Stomach (tissue), 9 donors: ENCODE measurements around the gene PLEKHA5. TPM values are rescaled to one million over a fixed set of nuclear protein-coding genes. Genes with fewer than 3 reads are reported as not detected.
"Not testable (repeated sequence)": the region's sequence is repeated elsewhere in the genome, so short reads cannot be mapped to it uniquely, and the experiment has no call there.

Experiments
- DNase-seq, 2 donors: peaks; one replicate each; pipeline versions ENCODE4 v3.0.0 to v3.0.0-alpha.2; 2013 to 2019
- H3K27ac ChIP-seq, 5 donors: fragments of 200-600 bp in 4 of 5; sonication (generic) in 4 of 5; one replicate each; pipeline ENCODE4 v1.5.1; 2013 to 2019; ENCODE audit warnings: mild to moderate bottlenecking in 1 of 5, moderate library complexity in 1 of 5
- H3K27me3 ChIP-seq, 3 donors: fragments of 200-600 bp; sonication (generic); one replicate each; pipeline ENCODE4 v1.5.1; 2017 to 2019; ENCODE audit warnings: mixed run types in 1 of 3
- H3K36me3 ChIP-seq, 4 donors: fragments of 200-600 bp; sonication (generic); 1 replicate in 3 of 4; 2 replicates in 1 of 4; pipeline ENCODE4 v1.5.1; 2016 to 2019
- H3K4me1 ChIP-seq, 4 donors: fragments of 200-600 bp; sonication (generic); one replicate each; pipeline ENCODE4 v1.5.1; 2016 to 2019
- H3K4me3 ChIP-seq, 4 donors: fragments of 200-600 bp; sonication (generic) in 3 of 4; one replicate each; pipeline ENCODE4 v1.5.1; 2016 to 2019; ENCODE audit warnings: mild to moderate bottlenecking in 1 of 4
- H3K9me3 ChIP-seq, 4 donors: fragments of 200-600 bp; sonication (generic); one replicate each; pipeline ENCODE4 v1.5.1; 2016 to 2019
- CTCF ChIP-seq, 7 experiments: fragments of 450-650 bp in 4 of 7; fragments of 200-600 bp in 3 of 7; sonication (generic) in 3 of 7; IDR thresholded peaks; one replicate each; pipeline ENCODE4 v1.5.1; 2016 to 2019; ENCODE audit warnings: antibody characterized with exemption in 7 of 7, control low read depth in 2 of 7, mild to moderate bottlenecking in 1 of 7
- EP300 ChIP-seq: sonication (generic); formaldehyde crosslinking; IDR thresholded peaks from one replicate; pipeline ENCODE4 v1.6.1; 2017; ENCODE audit warnings: antibody characterized with exemption
- POLR2A ChIP-seq, 4 donors: fragments of 450-650 bp; IDR thresholded peaks; one replicate each; pipeline ENCODE4 v1.6.1; 2016; ENCODE audit warnings: antibody characterized with exemption in 4 of 4, control low read depth in 2 of 4, mild to moderate bottlenecking in 1 of 4, moderate library complexity in 1 of 4
- POLR2AphosphoS5 ChIP-seq, 3 donors: sonication (generic); formaldehyde crosslinking; IDR thresholded peaks; one replicate each; pipeline ENCODE4 v1.6.1; 2016; ENCODE audit warnings: antibody characterized with exemption in 3 of 3
- WGBS, 5 donors: extraction: QIAGEN DNeasy Blood & Tissue Kit in 3 of 5; methylation state at CpG; one replicate each; pipeline versions ENCODE4 v1.1.5 to v1.1.7; 2013 to 2018; 5-methylcytosine and 5-hydroxymethylcytosine counted together
- intact Hi-C: fragments of 100-400 bp; cut with DNase I; formaldehyde crosslinking; loops from one replicate; pipeline ENCODE4 v1.15.1; 2023; ENCODE audit warnings: low total_unique reads
- polyA plus RNA-seq, 3 donors: library from polyadenylated mRNA; stranded (reverse); fragments of 200-250 nt; gene quantifications; one replicate each; pipeline ENCODE4 v1.2.3, GENCODE V29; 2013
- total RNA-seq, 5 donors: library from RNA; depleted of rRNA; stranded (reverse); fragments of >200 nt; gene quantifications; one replicate each; pipeline versions ENCODE4 v1.1.0 to v1.2.3, GENCODE V29; 2014 to 2016
- donor health status: healthy with polysubstance abuse.
- donor health status: Bipolar disorder and iron deficiency.
- donor health status: healthy.

The PLEKHA5 gene
- total and polyA plus RNA-seq, 8 donors, result 13.8 to 156 (median 36.6) TPM

GRCh38 chr12:19224746-19225145 lies 95.2 kb downstream of the PLEKHA5 start:
- H3K36me3 ChIP-seq, result peaks cover 0 to 5% (median 0%) of the 10 kb centered on the region in 4 donors
- H3K4me1 ChIP-seq, result peaks cover 0 to 40% (median 21%) of the 10 kb centered on the region in 4 donors
- TF ChIP-seq POLR2AphosphoS5 (IDR thresholded peaks at IDR 0.05) (no peak), CTCF (IDR thresholded peaks at IDR 0.05) (no peak), EP300 (no peak)
- no peaks in the 10 kb centered on the region for H3K9me3 ChIP-seq
- H3K27me3 ChIP-seq, result no peaks in the 10 kb centered on the region
- H3K4me3 ChIP-seq, result no peak overlapping the region
- intact Hi-C loops, result no loop called here
- no peak overlapping the region for H3K27ac ChIP-seq
- WGBS, 5 donors, result 88 to 94% (median 90%) methylated on average over 3 of the region's 3 CpGs
- DNase-seq, result no peak

- H3K27ac ChIP-seq, result no peak overlapping the region
- H3K4me1 ChIP-seq, result peaks cover 0 to 41% (median 17%) of the 10 kb centered on the region in 4 donors
- TF ChIP-seq POLR2A (IDR thresholded peaks at IDR 0.05), result no peak
- TF ChIP-seq EP300, result no peak
- no peak for TF ChIP-seq CTCF (IDR thresholded peaks at IDR 0.05)
- no peak for TF ChIP-seq POLR2AphosphoS5 (IDR thresholded peaks at IDR 0.05)
- intact Hi-C loops, result no loop called here
- WGBS, 5 donors, result 24 to 44% (median 29%) methylated on average over 2 of the region's 2 CpGs
- H3K9me3 ChIP-seq, result peaks cover 0 to 10% (median 4%) of the 10 kb centered on the region in 4 donors
- no peak for DNase-seq
- H3K36me3 ChIP-seq, result peaks cover 0 to 12% (median 3%) of the 10 kb centered on the region in 4 donors
- no peaks in the 10 kb centered on the region for H3K27me3 ChIP-seq
- no peak overlapping the region for H3K4me3 ChIP-seq
These were observed 97.8 kb downstream of the PLEKHA5 start for GRCh38 chr12:19227190-19227879.

GRCh38 chr12:19227880-19228210 lies 98.3 kb downstream of the PLEKHA5 start:
- TF ChIP-seq CTCF (IDR thresholded peaks at IDR 0.05) (no peak), EP300 (no peak), POLR2AphosphoS5 (IDR thresholded peaks at IDR 0.05) (no peak), POLR2A (IDR thresholded peaks at IDR 0.05) (no peak)
- H3K4me1 ChIP-seq, result peaks cover 0 to 38% (median 14%) of the 10 kb centered on the region in 4 donors
- H3K9me3 ChIP-seq, result peaks cover 0 to 10% (median 4%) of the 10 kb centered on the region in 4 donors
- 89 to 100% (median 96%) methylated on average over 1 of the region's 1 CpG for WGBS, 5 donors
- H3K4me3 ChIP-seq, result no peak overlapping the region
- H3K36me3 ChIP-seq, result peaks cover 0 to 12% (median 3%) of the 10 kb centered on the region in 4 donors
- no peaks in the 10 kb centered on the region for H3K27me3 ChIP-seq
- no peak for DNase-seq
- H3K27ac ChIP-seq, result peak overlapping the region in 1 of 5 donors; percentile 36
- intact Hi-C loops, result no loop called here

GRCh38 chr12:19229021-19229420 lies 99.5 kb downstream of the PLEKHA5 start:
- WGBS, 5 donors, result 89 to 97% (median 92%) methylated on average over 6 of the region's 6 CpGs

GRCh38 chr12:19230299-19230866 lies 100.8 kb downstream of the PLEKHA5 start:
- intact Hi-C loops, result no loop called here
- peaks cover 0 to 10% (median 4%) of the 10 kb centered on the region in 4 donors for H3K9me3 ChIP-seq
- WGBS, 5 donors, result 93 to 99% (median 96%) methylated on average over 9 to 37 of the region's 37 CpGs
- H3K4me1 ChIP-seq, result peaks cover 0 to 47% (median 23%) of the 10 kb centered on the region in 4 donors
- DNase-seq, result no peak
- H3K4me3 ChIP-seq, result no peak overlapping the region
- no peak for TF ChIP-seq POLR2A (IDR thresholded peaks at IDR 0.05)
- TF ChIP-seq EP300, result no peak
- no peak overlapping the region for H3K27ac ChIP-seq
- peaks cover 0 to 12% (median 3%) of the 10 kb centered on the region in 4 donors for H3K36me3 ChIP-seq
- H3K27me3 ChIP-seq, result no peaks in the 10 kb centered on the region

More at GRCh38 chr12:19229021-19229420, 99.5 kb downstream of the PLEKHA5 start:
- Histone ChIP-seq H3K36me3 (peaks cover 0 to 12% (median 3%) of the 10 kb centered on the region in 4 donors), H3K4me1 (peaks cover 0 to 34% (median 14%) of the 10 kb centered on the region in 4 donors), H3K9me3 (peaks cover 0 to 10% (median 4%) of the 10 kb centered on the region in 4 donors)
- DNase-seq, H3K27ac ChIP-seq, H3K27me3 ChIP-seq, intact Hi-C loops, H3K4me3 ChIP-seq: not testable (repeated sequence)
